IPS-18c (cell line): ENCODE data around the gene UBE2Q2.
A peak's percentile ranks its signal among the peaks of the same experiment; 100 is the strongest.
"Not testable (repeated sequence)": the region's sequence is repeated elsewhere in the genome, so short reads cannot be mapped to it uniquely, and the experiment has no call there.

ENCODE experiments used
- H3K4me3 ChIP-seq: 2 replicates; pipeline ENCODE4 v1.7.0; 2013; ENCODE audit warnings: low read depth, mild to moderate bottlenecking, low read length, moderate library complexity; ENCODE audit not compliant: insufficient read depth
- H3K9me3 ChIP-seq: one replicate; pipeline ENCODE4 v1.6.1; 2013; ENCODE audit warnings: mild to moderate bottlenecking, low read length, moderate library complexity; ENCODE audit not compliant: control insufficient read depth, insufficient read depth

The UBE2Q2 gene

GRCh38 chr15:75900577-75900976, 57.3 kb downstream of the UBE2Q2 start:
- H3K9me3 ChIP-seq: no peaks in the 10 kb centered on the region
- H3K4me3 ChIP-seq: no peak overlapping the region

DNA sequence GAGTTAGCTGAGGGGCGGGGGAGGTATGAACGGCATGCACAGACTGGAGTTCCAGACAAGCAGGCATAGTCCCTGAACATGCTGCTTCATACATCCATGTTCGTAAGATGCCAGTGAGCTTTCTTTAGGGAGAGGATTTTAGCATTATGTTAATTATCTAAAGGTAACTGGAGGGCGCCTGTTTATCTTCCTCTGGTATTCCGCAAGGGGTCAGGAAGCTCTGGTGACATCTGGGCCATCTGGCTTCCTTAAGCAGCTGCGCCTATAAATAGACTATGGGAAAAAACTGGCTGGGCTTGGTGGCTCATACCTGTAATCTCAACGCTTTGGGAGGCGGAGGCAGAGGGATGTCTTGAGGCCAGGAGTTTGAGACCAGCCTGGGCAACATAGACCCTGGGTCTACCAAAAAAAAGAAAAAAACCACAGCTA, 58.9 kb downstream of the UBE2Q2 start:
- no peaks in the 10 kb centered on the region for H3K9me3 ChIP-seq

DNA sequence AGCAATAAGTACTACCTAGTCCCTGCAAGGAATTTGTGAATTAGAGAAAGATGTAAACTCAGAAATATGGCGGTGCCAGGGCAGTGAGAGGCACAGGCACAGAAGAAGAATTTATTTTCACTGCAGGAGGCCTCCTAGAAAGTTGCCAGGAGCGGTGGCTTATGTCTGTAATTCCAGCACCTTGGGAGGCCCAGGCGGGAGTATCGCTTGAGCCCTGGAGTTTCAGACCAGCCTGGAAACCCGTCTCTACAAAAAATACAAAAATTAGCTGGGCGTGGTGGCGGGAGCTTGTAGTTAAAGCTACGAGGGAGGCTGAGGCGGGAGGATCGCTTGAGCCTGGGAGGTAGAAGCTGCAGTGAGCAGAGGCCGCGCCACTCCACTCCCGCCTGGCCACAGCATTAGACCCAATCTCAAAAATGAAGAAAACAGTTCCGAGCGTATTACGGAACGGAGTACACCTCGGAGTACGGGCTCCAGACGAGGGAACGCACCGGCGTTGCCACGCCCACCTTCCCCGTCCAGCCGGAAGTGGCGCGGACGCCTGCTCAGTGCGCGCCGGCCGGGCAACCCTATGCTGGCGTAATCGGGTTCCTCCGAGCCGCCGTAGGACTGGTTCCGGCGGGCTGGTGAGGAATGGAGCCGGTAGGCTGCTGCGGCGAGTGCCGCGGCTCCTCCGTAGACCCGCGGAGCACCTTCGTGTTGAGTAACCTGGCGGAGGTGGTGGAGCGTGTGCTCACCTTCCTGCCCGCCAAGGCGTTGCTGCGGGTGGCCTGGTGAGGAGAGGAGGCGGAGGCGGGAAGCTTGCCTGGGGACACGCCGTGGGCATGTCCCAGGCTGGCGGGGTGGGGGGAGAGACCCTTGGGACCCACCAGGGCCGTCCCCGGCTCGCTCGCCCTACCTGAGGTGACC, 60.3 kb downstream of the UBE2Q2 start, which contains the start of gene FBXO22:
TSS of gene FBXO22 (plus strand) at position 548 of the 909 bp plus-strand sequence. CDS start at position 634, 86 bp downstream.
- Histone ChIP-seq H3K4me3 (peak within 1 kb of the TSS; percentile 97), H3K9me3 (no peaks in the 10 kb centered on the region)

More for the DNA sequence above, 58.9 kb downstream of the UBE2Q2 start:
- H3K4me3 ChIP-seq: no peak overlapping the region

DNA sequence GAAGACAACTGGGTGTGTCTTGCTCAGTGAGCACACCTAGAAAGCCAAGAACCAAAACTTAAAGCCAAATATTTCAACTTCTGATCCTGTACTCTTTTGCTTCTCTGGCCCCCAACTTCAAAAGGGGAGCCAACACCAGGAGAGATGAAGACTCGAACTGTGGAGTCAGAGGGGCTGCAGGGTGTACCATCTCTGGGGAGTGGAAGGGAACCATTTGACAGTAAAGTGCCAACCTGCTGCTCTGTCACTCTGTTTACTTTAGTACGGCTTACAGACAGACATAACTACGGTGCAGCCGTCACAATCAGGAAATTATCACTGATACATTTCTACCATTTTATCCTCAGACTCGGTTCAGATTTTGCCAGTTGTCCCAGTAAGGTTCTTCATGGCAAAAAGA, 62.0 kb downstream of the UBE2Q2 start:
- H3K4me3 ChIP-seq: no peak overlapping the region
- H3K9me3 ChIP-seq: no peaks in the 10 kb centered on the region

- not testable (repeated sequence) for H3K9me3 ChIP-seq, H3K4me3 ChIP-seq
These were observed 67.1 kb downstream of the UBE2Q2 start for GRCh38 chr15:75910355-75910754.

GRCh38 chr15:75916978-75917377, 73.7 kb downstream of the UBE2Q2 start:
- Histone ChIP-seq H3K4me3 (no peak overlapping the region), H3K9me3 (no peaks in the 10 kb centered on the region)

DNA sequence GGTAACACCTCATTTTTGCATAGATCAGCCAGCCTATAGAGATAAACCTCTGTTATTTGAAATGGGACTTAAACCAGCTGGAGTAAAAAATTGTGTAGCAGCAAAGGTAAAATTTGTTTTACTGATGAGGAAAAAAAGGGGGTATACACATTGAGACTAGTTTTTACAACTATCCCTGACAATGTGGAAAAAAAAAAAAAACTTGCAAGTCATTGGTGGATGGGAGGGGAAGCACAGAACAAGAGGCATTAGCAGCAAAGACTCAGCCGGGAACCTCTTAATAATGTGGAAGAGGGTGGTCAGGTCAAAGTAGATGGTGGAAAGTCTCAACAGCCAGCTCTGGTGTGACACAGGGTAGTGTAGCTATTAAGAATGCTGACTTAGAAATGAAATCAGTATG, 74.9 kb downstream of the UBE2Q2 start:
- no peak overlapping the region for H3K4me3 ChIP-seq

GRCh38 chr15:75920079-75920478, 76.8 kb downstream of the UBE2Q2 start:
- H3K4me3 ChIP-seq: no peak overlapping the region
- H3K9me3 ChIP-seq: no peaks in the 10 kb centered on the region

More for the DNA sequence above, 74.9 kb downstream of the UBE2Q2 start:
- H3K9me3 ChIP-seq: no peaks in the 10 kb centered on the region

DNA sequence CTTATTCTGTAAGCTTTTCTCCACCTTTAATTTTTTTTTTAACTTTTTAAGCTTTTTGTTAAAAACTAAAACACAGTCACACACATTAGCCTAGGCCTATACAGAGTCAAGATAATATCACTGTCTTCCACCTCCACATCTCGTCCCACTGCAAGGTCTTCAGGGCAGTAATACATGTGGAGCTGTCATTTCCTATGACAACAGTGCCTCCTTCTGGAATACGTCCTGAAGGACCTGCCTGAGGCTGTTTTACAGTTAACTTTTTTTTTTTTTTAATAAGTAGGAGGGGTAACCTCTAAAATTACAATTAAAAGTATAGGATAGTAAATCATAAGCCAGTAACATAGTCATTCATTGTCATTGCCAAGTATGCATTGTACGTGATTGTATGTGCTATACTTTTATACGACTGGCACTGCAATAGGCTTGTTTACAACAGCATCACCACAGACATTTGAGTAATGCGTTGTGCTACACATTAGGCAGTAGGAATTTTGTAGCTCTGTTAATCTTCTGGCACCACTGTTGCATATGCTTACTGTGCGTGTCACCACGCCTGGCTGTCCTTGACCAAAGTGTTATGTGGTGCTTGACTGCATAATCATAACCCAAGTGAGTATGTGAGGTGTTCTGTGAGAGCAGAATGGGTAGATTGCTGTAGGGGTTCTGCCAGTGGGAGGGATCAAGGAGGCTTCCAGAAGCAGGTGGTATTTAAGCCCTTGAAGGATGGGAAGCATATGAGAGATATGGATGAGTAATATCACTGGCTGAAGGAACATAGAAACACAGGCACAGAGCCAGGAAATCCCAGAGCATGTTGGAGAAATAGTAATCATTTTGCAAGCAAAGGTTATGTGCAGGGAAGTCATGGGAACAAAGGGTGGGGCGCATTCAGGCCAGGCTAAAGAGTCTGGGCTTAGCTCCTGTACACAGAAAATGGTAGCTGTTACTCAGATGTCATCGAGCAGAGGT, 78.8 kb downstream of the UBE2Q2 start:
- H3K4me3 ChIP-seq: no peak overlapping the region

DNA sequence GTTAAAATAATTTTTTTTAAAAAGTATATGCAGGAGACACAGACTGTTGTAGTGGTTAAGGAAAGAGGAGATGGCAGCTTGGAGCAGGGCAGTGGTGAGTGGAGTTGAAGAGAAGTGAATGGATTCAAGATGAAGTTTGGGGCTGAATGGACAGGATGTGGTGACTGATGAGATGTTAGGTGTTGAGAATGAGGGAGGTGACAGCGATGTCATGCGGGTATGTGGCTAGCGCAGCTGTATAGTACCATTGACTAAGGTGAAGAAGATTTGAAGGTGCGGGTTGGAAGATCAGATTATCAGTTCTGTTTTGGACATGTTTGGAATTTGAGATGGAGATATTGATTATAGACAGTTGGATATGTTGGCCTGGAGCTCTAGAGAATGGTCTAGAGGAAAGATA, 80.5 kb downstream of the UBE2Q2 start:
- H3K9me3 ChIP-seq: no peaks in the 10 kb centered on the region
- no peak overlapping the region for H3K4me3 ChIP-seq

More for the DNA sequence above, 78.8 kb downstream of the UBE2Q2 start:
- H3K9me3 ChIP-seq: no peaks in the 10 kb centered on the region

GRCh38 chr15:75924576-75924975, 81.3 kb downstream of the UBE2Q2 start:
- Histone ChIP-seq H3K9me3 (no peaks in the 10 kb centered on the region), H3K4me3 (no peak overlapping the region)

DNA sequence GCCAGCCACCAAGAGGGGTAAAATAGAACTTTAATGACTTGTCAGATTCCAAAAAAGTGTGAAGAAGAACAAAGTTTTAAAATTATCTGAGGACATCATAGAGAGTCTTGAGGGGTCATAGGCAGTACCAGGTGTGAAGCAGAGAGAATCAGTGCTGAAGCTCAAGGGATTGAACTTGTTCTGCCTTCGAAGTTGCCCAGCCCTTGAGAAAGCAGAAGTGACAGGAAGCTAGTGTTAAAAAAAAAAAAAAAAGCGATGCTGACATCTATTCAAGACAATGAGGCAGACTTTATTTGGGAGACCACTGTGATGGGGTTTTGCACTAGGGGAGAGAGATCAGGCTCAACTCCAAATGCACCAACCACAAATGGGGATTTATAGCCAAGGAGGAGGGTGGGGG, 82.2 kb downstream of the UBE2Q2 start:
- Histone ChIP-seq H3K4me3 (no peak overlapping the region), H3K9me3 (no peaks in the 10 kb centered on the region)

DNA sequence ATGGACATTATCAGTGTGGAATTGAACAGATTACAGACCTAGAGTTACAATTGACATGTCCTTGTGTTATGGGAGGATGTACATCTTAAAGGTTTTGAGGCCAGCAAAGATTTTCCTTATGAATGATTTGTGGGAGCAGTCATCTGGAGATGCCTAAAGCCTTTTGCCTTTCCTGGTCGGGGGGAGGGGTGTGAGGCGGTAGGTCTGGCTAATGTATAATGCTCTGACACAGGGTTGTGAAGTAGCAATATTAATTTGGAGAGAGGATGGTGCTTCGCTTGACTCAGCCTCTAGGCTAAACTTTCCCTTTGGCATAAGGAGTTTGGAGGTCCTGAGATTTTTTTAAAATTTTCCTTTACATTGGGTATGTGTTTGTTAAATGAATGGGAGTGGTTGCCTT, 83.7 kb downstream of the UBE2Q2 start:
- no peak overlapping the region for H3K4me3 ChIP-seq
- H3K9me3 ChIP-seq: no peaks in the 10 kb centered on the region

GRCh38 chr15:75927601-75928000, 84.4 kb downstream of the UBE2Q2 start:
- Histone ChIP-seq H3K9me3 (no peaks in the 10 kb centered on the region), H3K4me3 (no peak overlapping the region)

- Histone ChIP-seq H3K9me3 (no peaks in the 10 kb centered on the region), H3K4me3 (no peak overlapping the region)
These were observed 85.7 kb downstream of the UBE2Q2 start for GRCh38 chr15:75928680-75929608.

- Histone ChIP-seq H3K9me3 (no peaks in the 10 kb centered on the region), H3K4me3 (no peak overlapping the region)
These were observed 86.7 kb downstream of the UBE2Q2 start for GRCh38 chr15:75929799-75930565.
